K562 (cell line): ENCODE data around the gene CDH16. TPM values are rescaled to one million over a fixed set of nuclear protein-coding genes. Genes with fewer than 3 reads are reported as not detected.

ENCODE experiments used
- ATAC-seq: fragments of 200-7000 bp; cut with Tn5 transposase; 3 replicates; pipeline ENCODE4 v1.9.1; 2020; ENCODE audit warnings: moderate library complexity
- BruUV-seq: library from RNA; stranded (reverse); fragments of 400-500 nt; replicated peaks from 2 replicates; lab custom pipeline; 2021; lab: Mats Ljungman, UMichigan
- CTCF ChIA-PET: fragments of 300-600 bp; formaldehyde crosslinking; extraction: SDS; loops from one replicate; lab custom pipeline; 2021; ENCODE audit warnings: low intra/inter-chr PET ratio; lab: Yijun Ruan, JAX
- POLR2A ChIA-PET: fragments of 300-600, 350-650 bp; sonication (Branson Sonifier 250); formaldehyde crosslinking; extraction: SDS; loops from one replicate; lab custom pipeline; 2021; ENCODE audit warnings: antibody characterized with exemption, inconsistent platforms; lab: Yijun Ruan, JAX
- DNase-seq, 4 experiments: peaks; one replicate each; pipeline versions ENCODE4 v3.0.0 to v3.0.0-alpha.2; 2011 to 2018; ENCODE audit warnings: low spot score in 3 of 4, mixed read lengths in 3 of 4; ENCODE audit errors: extremely low read depth in 1 of 4
- FAIRE-seq: peaks from 2 replicates; lab custom pipeline; 2011; peaks lifted over from hg19 to GRCh38; lab: Jason Lieb, UNC
- H2AFZ ChIP-seq: 2 replicates; pipeline ENCODE4 v1.6.0; 2011; ENCODE audit warnings: low read depth, low read length, control low read depth, inconsistent platforms
- H3K27ac ChIP-seq: fragments of 200-600 bp; 3 replicates; pipeline ENCODE4 v1.8.0; 2011; ENCODE audit warnings: low read depth, mild to moderate bottlenecking, control low read depth, inconsistent platforms, low read length, moderate library complexity, mixed read lengths; ENCODE audit errors: extremely low read depth
- H3K27me3 ChIP-seq, 2 experiments: fragments of 300-600 bp in 1 of 2; 2 replicates in 1 of 2; 3 replicates in 1 of 2; pipeline versions ENCODE4 v1.6.0 to v1.8.0; 2011; ENCODE audit warnings: inconsistent platforms in 2 of 2, low read length in 2 of 2, mild to moderate bottlenecking in 1 of 2, mixed read lengths in 1 of 2, moderate library complexity in 1 of 2; ENCODE audit not compliant: control insufficient read depth in 2 of 2, insufficient read depth in 2 of 2
- H3K36me3 ChIP-seq: fragments of 300-600 bp; 3 replicates; pipeline ENCODE4 v1.8.0; 2011; ENCODE audit warnings: mild to moderate bottlenecking, low read length, inconsistent platforms; ENCODE audit not compliant: control insufficient read depth, insufficient read depth
- H3K4me1 ChIP-seq, 2 experiments: fragments of 200-600 bp in 1 of 2; replicated peaks in 1 of 2; 2 replicates in 1 of 2; 3 replicates in 1 of 2; pipeline versions ENCODE4 v1.5.1 to v1.8.0; 2011; ENCODE audit warnings: inconsistent platforms in 2 of 2, low read length in 2 of 2, mild to moderate bottlenecking in 1 of 2, mixed read lengths in 1 of 2, moderate library complexity in 1 of 2; ENCODE audit not compliant: control insufficient read depth in 2 of 2, insufficient read depth in 2 of 2
- H3K4me2 ChIP-seq: 2 replicates; pipeline ENCODE4 v1.6.1; 2011; ENCODE audit warnings: low read length, control low read depth, inconsistent platforms, mixed read lengths; ENCODE audit not compliant: insufficient read depth
- H3K4me3 ChIP-seq: fragments of 200-600 bp; sonication (generic), shearing (Covaris generic); 2 replicates; pipeline ENCODE4 v1.5.1; 2016; ENCODE audit warnings: control low read depth, inconsistent platforms
- H3K79me2 ChIP-seq: fragments of 200-600 bp; 3 replicates; pipeline ENCODE4 v1.8.0; 2011; ENCODE audit warnings: low read length, inconsistent platforms; ENCODE audit not compliant: control insufficient read depth, insufficient read depth
- H3K9ac ChIP-seq, 2 experiments: 2 replicates each; pipeline versions ENCODE4 v1.6.0 to v1.6.1; 2011; ENCODE audit warnings: low read depth in 2 of 2, low read length in 2 of 2, control low read depth in 1 of 2, inconsistent platforms in 1 of 2, mild to moderate bottlenecking in 1 of 2, mixed read lengths in 1 of 2; ENCODE audit not compliant: insufficient read depth in 1 of 2
- H3K9me1 ChIP-seq: one replicate; pipeline ENCODE4 v1.6.0; 2011; ENCODE audit warnings: inconsistent platforms, mild to moderate bottlenecking, low read length, moderate library complexity; ENCODE audit not compliant: control insufficient read depth, insufficient read depth
- H3K9me3 ChIP-seq: replicated peaks from 2 replicates; pipeline ENCODE4 v1.5.1; 2011; ENCODE audit warnings: low read depth, low read length, inconsistent platforms; ENCODE audit not compliant: control insufficient read depth, insufficient read depth
- H4K20me1 ChIP-seq: replicated peaks from 2 replicates; pipeline ENCODE4 v1.6.1; 2011; ENCODE audit warnings: low read length, inconsistent platforms, mixed read lengths; ENCODE audit not compliant: control insufficient read depth, insufficient read depth
- CBX2 ChIP-seq: fragments of 200-600 bp; sonication (generic); IDR thresholded peaks from one replicate; pipeline ENCODE4 v1.6.1; 2012; ENCODE audit warnings: mild to moderate bottlenecking, low read length, inconsistent platforms; ENCODE audit not compliant: insufficient read depth, poor library complexity, severe bottlenecking
- DACH1 ChIP-seq: fragments of 450-650 bp; IDR thresholded peaks from 2 replicates; pipeline ENCODE4 v1.6.1; 2018; ENCODE audit not compliant: partially characterized antibody
- ILF3 ChIP-seq: fragments of 450-650 bp; IDR thresholded peaks from 2 replicates; pipeline ENCODE4 v1.6.1; 2018; ENCODE audit warnings: antibody characterized with exemption, mild to moderate bottlenecking, moderate library complexity, borderline replicate concordance
- ILK ChIP-seq: fragments of 450-650 bp; IDR thresholded peaks from 2 replicates; pipeline ENCODE4 v1.6.1; 2016; ENCODE audit warnings: missing genetic modification characterization, low read depth, mild to moderate bottlenecking, missing compliant biosample characterization, moderate library complexity, borderline replicate concordance
- KLF10 ChIP-seq: fragments of 250-450 bp; sonication (Bioruptor Pico); IDR thresholded peaks from 2 replicates; pipeline ENCODE4 v1.6.1; 2021; ENCODE audit warnings: matching md5 sums
- MXI1 ChIP-seq: IDR thresholded peaks from 2 replicates; pipeline ENCODE4 v1.6.1; 2011; ENCODE audit warnings: low read depth, mild to moderate bottlenecking, improper control_type of control experiment, low read length
- NFE2L1 ChIP-seq: fragments of 450-650 bp; IDR thresholded peaks from 2 replicates; pipeline ENCODE4 v1.6.1; 2016; ENCODE audit warnings: missing genetic modification characterization, low read depth, mild to moderate bottlenecking, missing compliant biosample characterization, moderate library complexity, borderline replicate concordance
- NFRKB ChIP-seq: fragments of 450-650 bp; IDR thresholded peaks from 2 replicates; pipeline ENCODE4 v1.6.1; 2016; ENCODE audit warnings: low read depth
- POLR2B ChIP-seq: fragments of 450-650 bp; IDR thresholded peaks from 2 replicates; pipeline ENCODE4 v1.6.1; 2018; ENCODE audit warnings: low read depth; ENCODE audit not compliant: partially characterized antibody
- PRPF4 ChIP-seq: fragments of 200-400 bp; formaldehyde crosslinking; IDR thresholded peaks from one replicate; pipeline ENCODE4 v1.6.1; 2017; ENCODE audit warnings: low read length, low read depth, mild to moderate bottlenecking; ENCODE audit not compliant: insufficient read depth, poor library complexity, severe bottlenecking
- SP1 ChIP-seq: sonication (generic); formaldehyde crosslinking; IDR thresholded peaks from 2 replicates; pipeline ENCODE4 v1.8.1; 2022; ENCODE audit warnings: mild to moderate bottlenecking, missing genetic modification reagents
- TRIM28 ChIP-seq: fragments of 450-650 bp; IDR thresholded peaks from 2 replicates; pipeline ENCODE4 v1.6.1; 2017
- WHSC1 ChIP-seq: IDR thresholded peaks from one replicate; pipeline ENCODE4 v1.6.1; 2012; ENCODE audit warnings: low read length, control low read depth, inconsistent platforms
- ZKSCAN8 ChIP-seq: fragments of 200-800 bp; sonication (Bioruptor generic); IDR thresholded peaks from 2 replicates; pipeline ENCODE4 v1.6.1; 2016; ENCODE audit warnings: missing genetic modification characterization, missing compliant biosample characterization
- ZNF184 ChIP-seq: sonication (generic); formaldehyde crosslinking; IDR thresholded peaks from 2 replicates; pipeline ENCODE4 v1.5.0; 2020; ENCODE audit warnings: missing genetic modification reagents
- WGBS: fragments of 100-300 bp; shearing (Covaris generic); methylation state at CpG from one replicate; pipeline ENCODE4 v1.1.6; 2016; ENCODE audit warnings: low coverage, mixed read lengths; ENCODE audit not compliant: insufficient coverage; ENCODE audit errors: missing lambda C conversion rate; 5-methylcytosine and 5-hydroxymethylcytosine counted together
- in situ Hi-C: fragments of 300-500 bp; cut with MboI; formaldehyde crosslinking; loops from 4 replicates; pipeline ENCODE4 v1.15.0; 2018; ENCODE audit warnings: inconsistent platforms, mixed read lengths
- intact Hi-C: fragments of 100-400 bp; cut with micrococcal nuclease; formaldehyde crosslinking; loops from 2 replicates; pipeline ENCODE4 v1.14.2; 2022
- polyA plus RNA-seq, 8 experiments: library from polyadenylated mRNA; depleted of rRNA in 4 of 8; stranded (reverse) in 5 of 8; unstranded in 3 of 8; fragments of >200 nt; fragmentation: Nextera tagmentation in 2 of 8; fragmentation: Illumina TruSeq in 1 of 8; extraction: Ambion mirVana in 2 of 8; extraction: Trizol in 1 of 8; gene quantifications; 2 replicates each; pipeline versions ENCODE4 v1.2.1 to v1.2.3, GENCODE V29; 2011 to 2014; ENCODE audit warnings: inconsistent platforms in 1 of 8, missing spikeins in 1 of 8
- total RNA-seq, 7 experiments: library from RNA; depleted of rRNA in 6 of 7; stranded (reverse); fragments of >200 nt in 6 of 7; fragmentation: Illumina TruSeq in 2 of 7; extraction: Trizol in 2 of 7; gene quantifications; 2 replicates each; pipeline versions ENCODE4 v1.2.1 to v1.2.3, GENCODE V29; 2011 to 2021; ENCODE audit warnings: low replicate concordance in 1 of 7
- TF ChIP-seq, protein P1 (sequence below), 2 experiments: fragments of 450-650 bp; IDR thresholded peaks; 2 replicates each; pipeline ENCODE4 v1.6.1; 2016; ENCODE audit warnings: mild to moderate bottlenecking in 2 of 2, borderline replicate concordance in 1 of 2, low read depth in 1 of 2, moderate library complexity in 1 of 2

CDH16 gene
- total and polyA plus RNA-seq, 9 of the 15 experiments (the other 6 are each of a cell fraction or from before 2014, with no cell fraction given), result not detected

GRCh38 chr16:66946541-66946940 lies 27.9 kb upstream of the CDH16 start:
- BruUV-seq, result no TSS peak
- H3K4me2 ChIP-seq, result no peak overlapping the region
- intact Hi-C loops, result loop anchor here (2.0 to 5.0 kb wide), 3 partner anchors 30 to 156 kb away; no protein-coding TSS in a partner anchor
- TF ChIP-seq DACH1, result no peak
- TF ChIP-seq POLR2B, result no peak
- TF ChIP-seq, protein P1, sequence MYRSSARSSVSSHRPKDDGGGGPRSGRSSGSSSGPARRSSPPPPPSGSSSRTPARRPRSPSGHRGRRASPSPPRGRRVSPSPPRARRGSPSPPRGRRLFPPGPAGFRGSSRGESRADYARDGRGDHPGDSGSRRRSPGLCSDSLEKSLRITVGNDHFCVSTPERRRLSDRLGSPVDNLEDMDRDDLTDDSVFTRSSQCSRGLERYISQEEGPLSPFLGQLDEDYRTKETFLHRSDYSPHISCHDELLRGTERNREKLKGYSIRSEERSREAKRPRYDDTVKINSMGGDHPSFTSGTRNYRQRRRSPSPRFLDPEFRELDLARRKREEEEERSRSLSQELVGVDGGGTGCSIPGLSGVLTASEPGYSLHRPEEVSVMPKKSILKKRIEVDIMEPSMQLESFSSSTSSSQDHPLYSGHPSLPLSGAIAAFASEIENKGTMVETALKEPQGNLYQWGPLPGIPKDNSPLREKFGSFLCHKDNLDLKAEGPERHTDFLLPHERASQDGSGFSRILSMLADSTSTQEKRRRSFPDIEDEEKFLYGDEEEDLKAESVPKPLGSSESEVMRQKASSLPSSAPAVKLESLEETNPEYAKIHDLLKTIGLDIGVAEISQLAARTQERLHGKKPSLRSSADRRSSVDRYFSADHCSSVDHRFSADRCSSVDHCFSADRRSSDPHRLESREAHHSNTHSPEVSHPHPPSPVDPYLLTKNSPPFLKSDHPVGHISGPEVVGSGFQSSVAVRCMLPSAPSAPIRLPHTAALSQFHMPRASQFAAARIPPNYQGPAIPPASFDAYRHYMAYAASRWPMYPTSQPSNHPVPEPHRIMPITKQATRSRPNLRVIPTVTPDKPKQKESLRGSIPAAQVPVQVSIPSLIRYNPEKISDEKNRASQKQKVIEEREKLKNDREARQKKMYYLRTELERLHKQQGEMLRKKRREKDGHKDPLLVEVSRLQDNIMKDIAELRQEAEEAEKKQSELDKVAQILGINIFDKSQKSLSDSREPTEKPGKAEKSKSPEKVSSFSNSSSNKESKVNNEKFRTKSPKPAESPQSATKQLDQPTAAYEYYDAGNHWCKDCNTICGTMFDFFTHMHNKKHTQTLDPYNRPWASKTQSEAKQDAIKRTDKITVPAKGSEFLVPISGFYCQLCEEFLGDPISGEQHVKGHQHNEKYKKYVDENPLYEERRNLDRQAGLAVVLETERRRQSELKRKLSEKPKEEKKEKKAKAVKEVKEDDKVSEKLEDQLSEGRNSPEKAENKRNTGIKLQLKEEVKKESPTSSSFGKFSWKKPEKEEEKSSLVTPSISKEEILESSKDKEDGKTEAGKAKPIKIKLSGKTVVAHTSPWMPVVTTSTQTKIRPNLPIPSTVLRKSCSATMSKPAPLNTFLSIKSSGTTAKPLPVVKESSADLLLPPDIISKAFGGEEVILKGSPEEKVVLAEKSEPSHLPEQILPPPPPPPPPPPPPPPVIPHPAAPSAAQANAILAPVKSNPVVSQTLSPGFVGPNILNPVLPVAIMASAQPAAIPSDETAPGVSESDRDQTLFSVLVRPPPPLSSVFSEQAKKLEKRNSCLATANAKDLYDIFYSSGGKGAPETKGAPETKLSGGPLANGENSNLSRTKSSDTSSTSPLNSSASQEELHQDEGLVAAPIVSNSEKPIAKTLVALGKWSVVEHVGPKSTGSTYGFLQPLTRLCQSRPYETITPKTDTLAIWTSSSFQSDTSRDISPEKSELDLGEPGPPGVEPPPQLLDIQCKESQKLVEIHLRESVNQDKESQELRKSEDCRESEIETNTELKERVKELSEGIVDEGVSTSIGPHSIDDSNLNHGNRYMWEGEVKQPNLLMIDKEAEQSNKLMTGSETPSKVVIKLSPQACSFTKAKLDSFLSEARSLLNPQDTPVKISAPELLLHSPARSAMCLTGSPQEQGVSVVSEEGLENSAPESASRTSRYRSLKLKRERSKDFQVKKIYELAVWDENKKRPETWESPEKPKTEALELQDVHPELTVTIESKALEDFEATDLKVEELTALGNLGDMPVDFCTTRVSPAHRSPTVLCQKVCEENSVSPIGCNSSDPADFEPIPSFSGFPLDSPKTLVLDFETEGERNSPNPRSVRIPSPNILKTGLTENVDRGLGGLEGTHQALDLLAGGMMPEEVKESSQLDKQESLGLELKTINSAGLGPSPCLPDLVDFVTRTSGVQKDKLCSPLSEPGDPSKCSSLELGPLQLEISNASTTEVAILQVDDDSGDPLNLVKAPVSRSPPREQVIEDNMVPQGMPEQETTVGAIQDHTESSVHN (IDR thresholded peaks at IDR 0.05; ENCODE audit: borderline replicate concordance in 1 of 2, low read depth in 1 of 2), result no peak
- no peak for TF ChIP-seq ZNF184
- no peak for TF ChIP-seq CBX2
- TF ChIP-seq NFRKB, result no peak
- no peak for TF ChIP-seq ILF3
- no peak for TF ChIP-seq NFE2L1 (tag)
- TF ChIP-seq ILK (tag), result no peak
- no peak for TF ChIP-seq KLF10
- TF ChIP-seq MXI1, result no peak
- TF ChIP-seq WHSC1, result no peak
- no peak for TF ChIP-seq ZKSCAN8 (CRISPR knock-in tag)
- TF ChIP-seq TRIM28, result no peak
- no peak for TF ChIP-seq SP1 (CRISPR knock-in tag)
- TF ChIP-seq PRPF4, result no peak

More at GRCh38 chr16:66946541-66946940, 27.9 kb upstream of the CDH16 start:
- ATAC-seq (no peak), FAIRE-seq (no peak), DNase-seq (no peak)
- Histone ChIP-seq H3K4me3 (no peak overlapping the region), H3K36me3 (peaks cover 24% of the 10 kb centered on the region; the same call in 2 of the 3 replicates), H3K4me1 (peaks cover 0 to 16% of the 10 kb centered on the region in 2 experiments; a peak in 1 of 5 replicates), H3K27ac (no peak overlapping the region), H3K27me3 (no peaks in the 10 kb centered on the region), H3K79me2 (no peaks in the 10 kb centered on the region), H2AFZ (peak overlapping the region; percentile 51; the same call in 1 of the 2 replicates), H3K9me1 (no peaks in the 10 kb centered on the region), H3K9me3 (peaks cover under 1% of the 10 kb centered on the region), H4K20me1 (no peaks in the 10 kb centered on the region), H3K9ac (no peak overlapping the region)
- CTCF ChIA-PET, result interaction anchor here (0.7 to 2.4 kb wide), 2 partner anchors 52 to 154 kb away, joined by 4 to 9 read pairs; no protein-coding TSS in a partner anchor
- POLR2A ChIA-PET, result no interaction called here
- WGBS, result 28% methylated on average over 7 of the region's 7 CpGs
- in situ Hi-C loops, result no loop called here
